HepG2 (cell line): ENCODE results near the gene PARS2. TPM values are rescaled to one million over a fixed set of nuclear protein-coding genes. Genes with fewer than 3 reads are reported as not detected.
A peak's percentile ranks its signal among the peaks of the same experiment; 100 is the strongest.

ENCODE experiments used
- ONECUT2 ChIP-seq: sonication (generic); formaldehyde crosslinking; IDR thresholded peaks from 2 replicates; pipeline ENCODE4 v1.4.0; 2020; ENCODE audit warnings: missing genetic modification reagents
- PITX1 ChIP-seq: sonication (generic); formaldehyde crosslinking; IDR thresholded peaks from 2 replicates; pipeline ENCODE4 v1.5.1; 2020; ENCODE audit warnings: mild to moderate bottlenecking, missing genetic modification reagents
- RAD51 ChIP-seq: fragments of 450-650 bp; IDR thresholded peaks from 2 replicates; pipeline ENCODE4 v1.6.1; 2016; ENCODE audit warnings: borderline replicate concordance
- XBP1 ChIP-seq: sonication (generic); formaldehyde crosslinking; IDR thresholded peaks from 2 replicates; pipeline ENCODE4 v1.5.0; 2020; ENCODE audit warnings: missing genetic modification reagents
- ZNF253 ChIP-seq: sonication (generic); formaldehyde crosslinking; IDR thresholded peaks from 2 replicates; pipeline ENCODE4 v1.8.0; 2022; ENCODE audit warnings: mild to moderate bottlenecking, missing genetic modification reagents, borderline replicate concordance
- ZNF296 ChIP-seq: sonication (generic); formaldehyde crosslinking; conservative IDR thresholded peaks from 2 replicates; pipeline ENCODE4 v1.5.0; 2020; ENCODE audit warnings: mild to moderate bottlenecking, missing genetic modification reagents
- ZNF34 ChIP-seq: sonication (generic); formaldehyde crosslinking; IDR thresholded peaks from 2 replicates; pipeline ENCODE4 v1.4.0; 2020; ENCODE audit warnings: mild to moderate bottlenecking, missing genetic modification reagents, borderline replicate concordance
- ZNF496 ChIP-seq: sonication (generic); formaldehyde crosslinking; IDR thresholded peaks from 2 replicates; pipeline ENCODE4 v1.8.1; 2023; ENCODE audit warnings: mild to moderate bottlenecking, moderate library complexity, missing genetic modification reagents; ENCODE audit not compliant: insufficient replicate concordance
- ZNF558 ChIP-seq: sonication (generic); formaldehyde crosslinking; IDR thresholded peaks from 2 replicates; pipeline ENCODE4 v1.9.0; 2022; ENCODE audit warnings: mild to moderate bottlenecking, missing genetic modification reagents, borderline replicate concordance
- polyA plus RNA-seq, 8 experiments: library from polyadenylated mRNA; depleted of rRNA in 3 of 8; stranded (reverse) in 7 of 8; unstranded in 1 of 8; fragments of >200 nt; fragmentation: Illumina TruSeq in 4 of 8; extraction: Trizol in 4 of 8; gene quantifications; 2 replicates each; pipeline versions ENCODE4 v1.2.1 to v1.2.3, GENCODE V29; 2011 to 2016; ENCODE audit warnings: low read depth in 4 of 8, missing spikeins in 1 of 8, mixed read lengths in 1 of 8; ENCODE audit not compliant: insufficient read depth in 1 of 8
- total RNA-seq, 5 experiments: library from RNA; depleted of rRNA; stranded (reverse); fragments of >200 nt; fragmentation: Illumina TruSeq; extraction: Trizol; gene quantifications; 2 replicates each; pipeline ENCODE4 v1.2.3, GENCODE V29; 2016; ENCODE audit warnings: low read depth in 1 of 5
- TF ChIP-seq, protein P1 (sequence below), 2 experiments: IDR thresholded peaks; 2 replicates each; pipeline ENCODE4 v1.6.1; 2011 to 2012; ENCODE audit warnings: low read length in 2 of 2, borderline replicate concordance in 1 of 2, low read depth in 1 of 2, mild to moderate bottlenecking in 1 of 2, moderate library complexity in 1 of 2
- TF ChIP-seq, protein P2 (sequence below): sonication (generic); formaldehyde crosslinking; IDR thresholded peaks from 2 replicates; pipeline ENCODE4 v1.5.0; 2020; ENCODE audit warnings: missing genetic modification reagents
- TF ChIP-seq, protein P3 (sequence below): sonication (generic); formaldehyde crosslinking; IDR thresholded peaks from 2 replicates; pipeline ENCODE4 v1.8.1; 2023; ENCODE audit warnings: mild to moderate bottlenecking, inconsistent platforms, moderate library complexity, missing genetic modification reagents, borderline replicate concordance
- TF ChIP-seq, protein P4 (sequence below), 2 experiments: sonication (generic) in 1 of 2; formaldehyde crosslinking in 1 of 2; IDR thresholded peaks; 2 replicates each; pipeline versions ENCODE4 v1.6.1 to v1.9.0; 2014 to 2022; ENCODE audit warnings: antibody characterized with exemption in 1 of 2, borderline replicate concordance in 1 of 2, inconsistent platforms in 1 of 2, low read depth in 1 of 2, missing genetic modification reagents in 1 of 2

The PARS2 gene
- total and polyA plus RNA-seq, 2 of the 13 experiments (the other 11 are each of a cell fraction or from before 2014, with no cell fraction given): 2.4 to 4.6 TPM

DNA sequence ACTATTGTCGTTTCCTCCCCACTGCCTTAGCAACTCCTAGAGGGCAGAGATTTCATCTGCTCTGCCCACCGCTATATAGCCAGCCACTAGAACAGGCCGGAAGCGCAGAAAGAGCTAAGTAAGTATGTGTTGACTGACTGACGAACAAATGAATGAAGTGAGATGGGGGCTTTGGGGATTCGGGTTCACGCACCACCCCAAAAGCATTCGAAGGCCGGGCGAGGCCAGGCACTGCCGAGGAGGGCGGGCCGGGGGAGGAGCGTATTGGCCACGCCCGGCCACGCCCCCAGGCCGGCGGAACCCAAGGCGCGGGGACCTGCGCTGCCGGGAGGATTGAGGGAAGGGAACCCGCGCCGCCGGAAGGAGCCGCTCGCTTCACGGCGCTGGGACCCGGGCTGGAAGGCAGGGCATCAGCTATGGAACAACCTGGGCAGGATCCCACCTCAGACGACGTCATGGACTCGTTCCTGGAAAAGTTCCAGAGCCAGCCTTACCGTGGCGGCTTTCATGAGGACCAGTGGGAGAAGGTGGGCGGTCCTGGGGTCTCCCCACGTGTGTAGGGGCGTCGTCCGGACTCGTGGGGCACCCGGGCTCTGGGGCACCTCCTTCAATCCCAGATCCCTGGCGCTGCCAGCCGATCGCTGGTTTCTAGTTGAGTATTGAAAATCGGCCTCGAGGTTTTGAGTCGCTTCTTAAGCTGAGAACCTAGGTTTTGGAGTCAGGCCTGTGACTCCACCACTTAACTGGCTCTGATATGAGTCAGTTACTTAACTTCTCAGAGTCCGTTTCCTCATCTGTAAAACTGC is 48.6 kb downstream of the PARS2 start, which contains the start of gene TTC4 (continued):
- TF ChIP-seq, protein P1, sequence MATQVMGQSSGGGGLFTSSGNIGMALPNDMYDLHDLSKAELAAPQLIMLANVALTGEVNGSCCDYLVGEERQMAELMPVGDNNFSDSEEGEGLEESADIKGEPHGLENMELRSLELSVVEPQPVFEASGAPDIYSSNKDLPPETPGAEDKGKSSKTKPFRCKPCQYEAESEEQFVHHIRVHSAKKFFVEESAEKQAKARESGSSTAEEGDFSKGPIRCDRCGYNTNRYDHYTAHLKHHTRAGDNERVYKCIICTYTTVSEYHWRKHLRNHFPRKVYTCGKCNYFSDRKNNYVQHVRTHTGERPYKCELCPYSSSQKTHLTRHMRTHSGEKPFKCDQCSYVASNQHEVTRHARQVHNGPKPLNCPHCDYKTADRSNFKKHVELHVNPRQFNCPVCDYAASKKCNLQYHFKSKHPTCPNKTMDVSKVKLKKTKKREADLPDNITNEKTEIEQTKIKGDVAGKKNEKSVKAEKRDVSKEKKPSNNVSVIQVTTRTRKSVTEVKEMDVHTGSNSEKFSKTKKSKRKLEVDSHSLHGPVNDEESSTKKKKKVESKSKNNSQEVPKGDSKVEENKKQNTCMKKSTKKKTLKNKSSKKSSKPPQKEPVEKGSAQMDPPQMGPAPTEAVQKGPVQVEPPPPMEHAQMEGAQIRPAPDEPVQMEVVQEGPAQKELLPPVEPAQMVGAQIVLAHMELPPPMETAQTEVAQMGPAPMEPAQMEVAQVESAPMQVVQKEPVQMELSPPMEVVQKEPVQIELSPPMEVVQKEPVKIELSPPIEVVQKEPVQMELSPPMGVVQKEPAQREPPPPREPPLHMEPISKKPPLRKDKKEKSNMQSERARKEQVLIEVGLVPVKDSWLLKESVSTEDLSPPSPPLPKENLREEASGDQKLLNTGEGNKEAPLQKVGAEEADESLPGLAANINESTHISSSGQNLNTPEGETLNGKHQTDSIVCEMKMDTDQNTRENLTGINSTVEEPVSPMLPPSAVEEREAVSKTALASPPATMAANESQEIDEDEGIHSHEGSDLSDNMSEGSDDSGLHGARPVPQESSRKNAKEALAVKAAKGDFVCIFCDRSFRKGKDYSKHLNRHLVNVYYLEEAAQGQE (IDR thresholded peaks at IDR 0.05; ENCODE audit: borderline replicate concordance in 1 of 2, low read depth in 1 of 2, low read length in 2 of 2): no peak
- no peak for TF ChIP-seq RAD51
- no peak for TF ChIP-seq ZNF558
- no peak for TF ChIP-seq ZNF253 (CRISPR knock-in tag)
- TF ChIP-seq XBP1 (CRISPR knock-in tag): no peak
- TF ChIP-seq ZNF496 (CRISPR knock-in tag): no peak
- TF ChIP-seq, protein P2, sequence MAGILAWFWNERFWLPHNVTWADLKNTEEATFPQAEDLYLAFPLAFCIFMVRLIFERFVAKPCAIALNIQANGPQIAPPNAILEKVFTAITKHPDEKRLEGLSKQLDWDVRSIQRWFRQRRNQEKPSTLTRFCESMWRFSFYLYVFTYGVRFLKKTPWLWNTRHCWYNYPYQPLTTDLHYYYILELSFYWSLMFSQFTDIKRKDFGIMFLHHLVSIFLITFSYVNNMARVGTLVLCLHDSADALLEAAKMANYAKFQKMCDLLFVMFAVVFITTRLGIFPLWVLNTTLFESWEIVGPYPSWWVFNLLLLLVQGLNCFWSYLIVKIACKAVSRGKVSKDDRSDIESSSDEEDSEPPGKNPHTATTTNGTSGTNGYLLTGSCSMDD: no peak
- TF ChIP-seq, protein P3, sequence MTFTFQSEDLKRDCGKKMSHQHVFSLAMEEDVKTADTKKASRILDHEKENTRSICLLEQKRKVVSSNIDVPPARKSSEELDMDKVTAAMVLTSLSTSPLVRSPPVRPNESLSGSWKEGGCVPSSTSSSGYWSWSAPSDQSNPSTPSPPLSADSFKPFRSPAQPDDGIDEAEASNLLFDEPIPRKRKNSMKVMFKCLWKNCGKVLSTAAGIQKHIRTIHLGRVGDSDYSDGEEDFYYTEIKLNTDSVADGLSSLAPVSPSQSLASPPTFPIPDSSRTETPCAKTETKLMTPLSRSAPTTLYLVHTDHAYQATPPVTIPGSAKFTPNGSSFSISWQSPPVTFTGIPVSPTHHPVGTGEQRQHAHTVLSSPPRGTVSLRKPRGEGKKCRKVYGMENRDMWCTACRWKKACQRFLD (CRISPR knock-in tag): peak; percentile 76; the same call in 1 of the 2 replicates
- no peak for TF ChIP-seq ZNF296 (CRISPR knock-in tag)
- no peak for TF ChIP-seq ONECUT2 (CRISPR knock-in tag)
- TF ChIP-seq ZNF34 (CRISPR knock-in tag): peak; percentile 58; the same call in 1 of the 2 replicates
- TF ChIP-seq PITX1: peak; percentile 69; the same call in 1 of the 2 replicates
- TF ChIP-seq, protein P4, sequence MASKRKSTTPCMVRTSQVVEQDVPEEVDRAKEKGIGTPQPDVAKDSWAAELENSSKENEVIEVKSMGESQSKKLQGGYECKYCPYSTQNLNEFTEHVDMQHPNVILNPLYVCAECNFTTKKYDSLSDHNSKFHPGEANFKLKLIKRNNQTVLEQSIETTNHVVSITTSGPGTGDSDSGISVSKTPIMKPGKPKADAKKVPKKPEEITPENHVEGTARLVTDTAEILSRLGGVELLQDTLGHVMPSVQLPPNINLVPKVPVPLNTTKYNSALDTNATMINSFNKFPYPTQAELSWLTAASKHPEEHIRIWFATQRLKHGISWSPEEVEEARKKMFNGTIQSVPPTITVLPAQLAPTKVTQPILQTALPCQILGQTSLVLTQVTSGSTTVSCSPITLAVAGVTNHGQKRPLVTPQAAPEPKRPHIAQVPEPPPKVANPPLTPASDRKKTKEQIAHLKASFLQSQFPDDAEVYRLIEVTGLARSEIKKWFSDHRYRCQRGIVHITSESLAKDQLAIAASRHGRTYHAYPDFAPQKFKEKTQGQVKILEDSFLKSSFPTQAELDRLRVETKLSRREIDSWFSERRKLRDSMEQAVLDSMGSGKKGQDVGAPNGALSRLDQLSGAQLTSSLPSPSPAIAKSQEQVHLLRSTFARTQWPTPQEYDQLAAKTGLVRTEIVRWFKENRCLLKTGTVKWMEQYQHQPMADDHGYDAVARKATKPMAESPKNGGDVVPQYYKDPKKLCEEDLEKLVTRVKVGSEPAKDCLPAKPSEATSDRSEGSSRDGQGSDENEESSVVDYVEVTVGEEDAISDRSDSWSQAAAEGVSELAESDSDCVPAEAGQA (IDR thresholded peaks at IDR 0.05; ENCODE audit: low read depth): peak; percentile 80; the same call in 1 of the 2 replicates
- TF ChIP-seq, protein P4 (CRISPR knock-in tag; IDR thresholded peaks at IDR 0.05; ENCODE audit: borderline replicate concordance): no peak
